ENCODE measurements around the gene GRM2.

The GRM2 gene

DNA sequence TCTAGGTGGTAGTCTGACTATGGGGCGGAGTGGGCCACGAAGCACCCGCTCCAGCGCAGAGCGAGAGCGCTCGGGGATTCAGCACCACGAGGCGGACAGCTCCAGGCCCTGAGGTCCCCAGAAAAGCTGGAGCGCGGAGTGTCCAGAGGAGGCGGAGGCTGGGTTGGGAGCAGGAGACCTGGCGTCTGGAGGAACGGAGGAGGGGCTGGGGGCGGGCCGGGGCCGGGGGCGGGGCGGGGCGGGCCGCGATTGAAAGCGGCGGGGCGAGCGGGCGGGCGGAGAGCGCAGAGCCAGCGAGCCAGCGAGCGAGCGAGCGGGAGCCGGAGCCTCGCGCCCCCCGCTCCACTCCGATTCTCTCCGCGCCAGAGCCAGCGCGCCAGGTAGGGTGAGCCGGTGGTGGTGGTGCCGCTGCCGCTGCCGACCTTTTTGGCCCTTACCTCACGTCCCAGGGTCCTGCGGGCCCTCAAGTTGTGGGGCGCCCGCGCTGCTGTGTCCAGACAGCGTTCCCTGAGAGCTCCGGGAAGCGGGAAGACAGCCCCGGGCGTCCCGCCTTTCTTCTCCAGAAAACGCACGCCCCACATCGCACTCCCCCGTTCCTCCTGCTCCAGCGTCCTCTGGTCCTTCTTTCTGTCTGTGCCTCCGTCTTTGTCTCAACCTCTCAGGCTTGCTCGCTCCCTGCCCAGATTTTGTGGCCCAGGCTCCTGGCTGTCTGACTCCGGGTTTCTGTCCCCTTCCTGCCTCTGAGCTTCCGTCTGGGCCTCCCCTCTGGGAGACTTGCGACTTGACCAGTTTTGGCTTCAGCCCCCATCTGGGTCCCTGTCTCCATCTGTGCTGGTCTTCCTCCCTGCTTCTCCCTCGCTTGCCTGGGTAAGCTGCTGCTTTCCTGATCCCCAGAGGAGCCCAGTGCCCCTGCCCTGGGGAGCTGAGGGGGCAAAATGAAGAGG, at the start of gene GRM2:
GRM2 (plus strand) TSS at position 281 of the 944 bp plus-strand sequence. CDS start 1,916 bp downstream, outside the sequence.
- peak; percentile 27 for DNase-seq (ENCODE audit: low read depth, low spot score)

DNA sequence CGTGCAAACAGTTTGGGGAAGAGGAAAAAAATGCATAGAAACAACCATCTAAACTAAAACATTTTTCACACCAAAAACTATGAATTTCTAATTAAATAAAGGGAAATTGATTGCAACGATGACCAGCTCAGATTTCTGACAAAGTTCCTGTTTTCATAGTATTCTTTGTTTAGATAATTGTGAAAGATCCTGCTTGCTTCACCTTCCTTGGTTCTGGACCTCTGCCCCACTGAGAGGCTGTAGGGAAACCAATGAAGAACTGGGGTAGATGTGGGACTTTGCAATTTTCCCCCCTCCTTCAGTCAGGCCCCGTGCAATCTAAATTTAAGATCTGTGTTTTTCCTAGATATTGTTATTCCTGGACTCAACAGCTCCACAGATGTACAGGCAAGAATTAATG, 49.6 kb upstream of the GRM2 start:
- no peak for DNase-seq (ENCODE audit: low read depth, low spot score)

DNA sequence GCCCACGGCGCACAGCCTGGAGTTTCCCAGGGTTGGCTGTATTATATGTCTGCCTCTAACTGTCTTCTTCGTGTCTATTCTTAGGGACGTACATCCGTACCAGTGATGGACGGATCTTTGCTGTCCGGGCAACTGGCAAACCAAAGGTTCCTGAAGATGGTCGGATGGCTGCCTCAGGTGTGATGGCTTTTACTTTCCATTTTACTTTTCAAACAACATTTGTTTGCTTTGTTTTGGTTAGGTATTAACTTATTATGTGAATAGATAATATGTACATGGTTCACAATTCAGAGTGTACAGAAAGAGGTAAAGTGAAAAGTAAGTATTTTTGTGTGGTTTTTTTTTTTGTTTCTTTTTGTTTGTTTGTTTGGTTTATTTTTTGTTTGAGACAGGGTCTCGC, 46.9 kb upstream of the GRM2 start:
- DNase-seq (ENCODE audit: low read depth, low spot score), result no peak

DNA sequence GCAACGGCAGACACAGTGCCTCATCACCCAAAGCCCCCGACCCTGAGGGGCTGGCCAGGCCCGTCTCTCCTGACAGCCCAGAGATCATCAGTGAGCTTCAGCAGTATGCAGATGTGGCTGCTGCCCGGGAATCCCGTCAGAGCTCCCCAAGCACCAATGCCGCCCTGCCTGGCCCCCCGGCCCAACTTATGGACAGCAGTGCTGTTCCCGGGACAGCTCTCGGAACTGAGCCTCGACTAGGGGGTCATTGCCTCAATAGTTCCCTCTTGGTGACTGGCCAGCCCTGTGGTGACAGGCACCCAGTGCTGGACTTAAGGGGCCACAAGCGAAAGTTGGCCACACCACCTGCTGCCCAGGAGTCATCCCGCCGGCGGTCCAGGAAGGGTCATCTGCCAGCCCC, 44.4 kb upstream of the GRM2 start:
- no peak for DNase-seq (ENCODE audit: low read depth, low spot score)

DNA sequence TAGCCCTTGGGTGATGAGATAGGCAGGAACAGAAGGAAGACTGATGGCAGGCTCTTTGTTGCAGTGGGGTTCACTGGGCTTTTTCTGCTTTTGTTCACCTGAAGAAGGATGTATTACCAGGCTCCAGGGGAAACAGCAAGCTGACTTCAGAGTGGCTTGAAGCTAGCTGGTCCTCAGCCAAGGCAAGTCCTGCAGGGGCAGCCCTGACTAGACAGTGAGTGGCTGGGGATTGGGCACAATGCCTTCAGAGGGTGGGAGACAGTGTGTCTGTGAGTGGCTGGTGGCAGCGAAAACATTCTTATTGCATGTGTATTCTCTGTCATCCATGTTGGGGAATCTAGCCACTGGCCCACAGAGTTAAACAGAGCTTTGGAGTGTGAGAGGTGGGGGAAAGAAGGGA, 38.1 kb upstream of the GRM2 start:
- DNase-seq (ENCODE audit: low read depth, low spot score), result no peak

DNA sequence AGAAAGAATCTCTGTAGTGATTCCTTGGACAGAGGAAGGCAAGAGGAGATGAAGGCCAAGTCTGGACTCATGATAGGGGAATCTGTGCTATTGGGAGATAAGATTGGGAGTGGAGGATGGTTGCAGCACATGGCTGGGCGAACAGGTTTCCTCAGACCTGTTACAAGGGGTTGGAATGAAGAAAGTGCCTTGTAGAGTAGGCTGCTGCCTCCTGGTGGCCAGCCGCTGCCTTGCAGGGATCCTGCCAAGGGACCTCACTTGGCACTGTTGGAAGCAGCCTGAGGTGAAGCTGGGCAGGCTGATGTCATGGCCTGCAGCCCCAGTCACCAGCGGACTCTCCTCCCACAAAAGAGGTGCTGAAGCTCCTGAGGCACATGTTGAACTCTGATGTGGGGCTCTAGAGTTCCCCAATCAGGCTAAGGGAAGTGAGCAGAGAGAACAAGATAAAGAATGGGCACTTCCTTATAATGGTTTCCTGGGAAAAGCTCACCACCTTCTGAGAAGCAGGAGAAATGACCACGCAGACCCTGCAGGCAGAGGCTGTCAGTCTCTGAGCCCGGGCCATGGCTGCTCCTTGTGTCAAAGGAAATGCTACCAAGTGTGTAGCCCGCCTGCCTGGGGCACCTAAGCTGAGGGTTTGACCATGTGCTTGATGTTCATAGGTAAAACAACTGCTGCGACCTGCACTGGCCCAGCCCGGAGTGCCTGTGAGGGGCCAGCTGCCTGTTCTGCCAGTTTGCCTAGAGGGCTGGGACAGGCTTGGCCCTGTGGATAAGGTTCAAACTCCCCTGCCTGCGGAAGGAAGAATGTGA, 37.4 kb upstream of the GRM2 start:
- no peak for DNase-seq (ENCODE audit: low read depth, low spot score)

DNA sequence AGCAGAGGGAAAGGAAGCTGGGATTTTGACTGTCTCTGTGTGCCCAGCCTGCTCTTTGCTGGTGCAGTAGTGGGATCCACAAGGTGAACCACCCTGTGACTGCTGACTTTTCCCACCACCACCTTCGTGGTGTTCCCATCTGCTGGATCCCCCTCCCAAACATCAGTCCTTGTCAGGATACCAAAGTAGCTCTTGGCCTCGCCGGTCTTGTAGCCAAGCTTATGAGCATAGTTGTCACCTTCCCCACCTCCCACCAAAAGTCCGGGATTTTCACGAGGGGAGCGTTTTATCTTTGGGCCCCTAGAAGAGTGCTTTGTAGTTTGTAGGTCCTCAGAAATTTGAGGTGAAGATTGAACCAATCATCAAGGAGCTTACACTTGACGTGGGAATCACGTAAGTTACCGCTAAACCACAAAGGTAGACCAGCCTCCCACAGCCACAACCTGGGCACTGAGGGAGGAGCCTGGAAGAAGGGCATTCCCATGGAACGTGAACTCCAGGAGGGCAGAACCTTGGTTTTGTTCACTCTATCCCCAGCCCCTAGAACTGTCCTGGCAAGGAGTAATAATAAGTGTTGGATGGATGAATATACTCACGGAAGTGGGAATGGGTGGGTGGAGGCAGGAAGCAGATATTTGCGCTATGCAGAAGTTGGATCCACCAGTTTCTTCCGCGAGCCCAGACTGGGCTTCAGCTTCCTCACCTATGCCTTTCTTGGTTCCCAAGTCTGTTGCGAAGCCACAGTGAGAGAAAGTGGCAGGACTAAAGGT, 36.6 kb upstream of the GRM2 start:
- DNase-seq (ENCODE audit: low read depth, low spot score), result no peak

DNA sequence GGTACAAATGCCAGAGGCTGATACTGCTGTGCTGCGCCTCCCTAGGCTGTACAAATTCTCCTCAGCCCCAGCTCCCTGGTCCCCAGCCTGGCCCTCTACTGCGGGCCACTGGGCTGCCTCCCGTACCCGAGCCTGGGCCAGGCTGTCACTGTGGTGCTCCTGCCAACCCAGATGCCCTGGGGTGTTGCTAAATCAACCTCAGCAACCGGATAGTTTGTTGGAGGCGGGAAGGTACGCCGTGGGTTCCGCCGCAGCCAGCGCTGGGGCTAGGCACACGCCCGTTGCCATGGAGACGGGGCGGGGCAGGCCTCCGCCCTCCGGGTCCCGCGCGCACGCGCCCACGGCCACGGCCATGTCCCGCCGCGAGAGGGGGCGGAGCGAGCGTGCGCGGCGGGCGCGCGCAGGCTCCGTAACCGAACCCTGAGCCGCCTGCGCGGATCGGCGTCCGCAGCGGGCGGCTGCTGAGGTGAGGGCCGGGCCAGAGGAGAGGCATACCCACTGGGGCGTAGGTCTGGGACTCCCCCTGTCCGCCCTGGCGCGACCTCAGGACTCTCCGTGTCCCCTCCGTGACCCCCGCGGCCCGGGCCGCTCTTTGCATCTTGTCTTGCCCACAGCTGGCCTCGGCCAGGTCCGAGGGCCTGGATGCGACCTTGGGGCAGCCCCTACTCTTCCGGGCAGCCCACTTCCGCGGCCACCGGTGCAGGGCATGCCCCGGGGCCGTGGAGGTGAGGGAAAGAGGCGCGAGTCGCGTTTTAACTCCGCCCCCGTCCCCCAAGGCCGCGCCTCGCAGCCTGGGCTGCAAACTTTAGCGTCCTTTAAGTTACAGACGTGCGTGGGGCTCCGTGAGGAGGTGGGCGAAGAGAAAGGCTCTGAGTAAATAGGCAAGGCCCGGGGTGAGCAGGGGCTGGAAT, 35.8 kb upstream of the GRM2 start, which contains the start of gene TEX264:
TEX264 (plus strand) TSS at position 430 of the 911 bp plus-strand sequence. CDS start 3,053 bp downstream, outside the sequence.
- DNase-seq (ENCODE audit: low read depth, low spot score), result no peak

DNA sequence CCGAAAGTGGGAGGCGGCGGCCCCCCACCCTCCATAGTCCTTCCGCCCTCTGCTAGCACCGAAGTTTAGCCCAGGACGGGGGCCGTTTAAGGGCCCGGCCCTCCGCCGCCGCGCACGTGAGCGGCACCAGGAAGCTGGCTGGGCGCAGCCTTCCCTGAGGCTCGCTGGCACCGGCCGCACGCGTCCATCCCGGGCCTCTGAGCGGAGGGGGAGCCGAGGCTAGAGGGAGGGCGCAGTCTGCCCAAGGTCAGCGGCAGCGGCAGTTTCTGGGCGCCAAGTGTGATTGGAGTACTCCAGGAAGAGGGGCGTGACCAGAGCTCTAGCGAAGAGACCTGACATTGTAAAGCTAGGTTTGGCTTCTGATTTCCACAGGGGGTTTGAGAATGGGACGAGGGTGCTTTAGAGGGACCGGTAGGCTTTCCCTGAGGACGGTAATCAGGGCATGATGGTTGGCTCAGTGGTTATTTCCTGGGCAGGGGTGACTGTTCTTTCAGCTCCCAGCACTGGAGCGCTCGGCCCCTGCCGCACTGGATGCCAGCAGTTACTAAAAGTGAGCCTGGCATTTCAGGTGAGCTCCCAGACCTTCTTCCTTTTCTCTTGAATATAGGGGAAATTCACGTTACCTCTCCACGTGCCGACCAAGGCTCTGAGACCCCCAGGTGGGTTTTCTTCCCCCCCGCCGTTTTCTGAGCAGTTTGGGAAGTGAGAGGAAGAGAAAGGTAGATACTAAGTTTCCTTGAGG, 35.0 kb upstream of the GRM2 start:
- no peak for DNase-seq (ENCODE audit: low read depth, low spot score)

DNA sequence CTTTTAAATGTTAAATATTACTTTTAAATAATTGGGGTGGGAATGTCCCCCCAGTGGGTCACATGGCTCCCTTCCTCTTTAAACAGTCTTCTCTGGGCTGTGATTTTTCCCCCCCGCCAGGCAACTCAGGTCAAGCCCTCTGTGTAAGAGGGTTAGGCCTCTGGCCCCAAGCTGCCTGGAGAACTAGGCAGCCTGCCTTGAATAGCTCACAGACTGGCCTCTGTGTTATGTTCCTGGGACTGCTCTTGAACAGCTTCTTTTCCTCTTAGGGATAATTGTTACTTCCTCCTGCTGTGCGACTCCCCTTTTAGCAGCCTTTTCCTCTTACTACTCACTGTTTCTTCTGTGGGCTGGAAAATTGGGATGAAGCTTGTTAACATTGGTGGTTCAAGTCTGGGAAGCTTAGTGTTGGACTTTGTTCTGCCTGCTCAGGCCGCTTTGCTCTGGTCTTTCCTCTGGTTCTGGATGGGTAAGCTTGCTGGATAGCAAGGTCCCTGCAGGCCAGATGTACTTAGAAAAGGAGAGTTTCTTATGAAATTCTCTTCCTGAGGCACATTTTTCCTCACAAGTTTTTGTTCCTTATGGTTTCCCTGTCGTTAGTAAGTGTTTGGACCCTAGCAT, 33.6 kb upstream of the GRM2 start:
- DNase-seq (ENCODE audit: low read depth, low spot score), result no peak

DNA sequence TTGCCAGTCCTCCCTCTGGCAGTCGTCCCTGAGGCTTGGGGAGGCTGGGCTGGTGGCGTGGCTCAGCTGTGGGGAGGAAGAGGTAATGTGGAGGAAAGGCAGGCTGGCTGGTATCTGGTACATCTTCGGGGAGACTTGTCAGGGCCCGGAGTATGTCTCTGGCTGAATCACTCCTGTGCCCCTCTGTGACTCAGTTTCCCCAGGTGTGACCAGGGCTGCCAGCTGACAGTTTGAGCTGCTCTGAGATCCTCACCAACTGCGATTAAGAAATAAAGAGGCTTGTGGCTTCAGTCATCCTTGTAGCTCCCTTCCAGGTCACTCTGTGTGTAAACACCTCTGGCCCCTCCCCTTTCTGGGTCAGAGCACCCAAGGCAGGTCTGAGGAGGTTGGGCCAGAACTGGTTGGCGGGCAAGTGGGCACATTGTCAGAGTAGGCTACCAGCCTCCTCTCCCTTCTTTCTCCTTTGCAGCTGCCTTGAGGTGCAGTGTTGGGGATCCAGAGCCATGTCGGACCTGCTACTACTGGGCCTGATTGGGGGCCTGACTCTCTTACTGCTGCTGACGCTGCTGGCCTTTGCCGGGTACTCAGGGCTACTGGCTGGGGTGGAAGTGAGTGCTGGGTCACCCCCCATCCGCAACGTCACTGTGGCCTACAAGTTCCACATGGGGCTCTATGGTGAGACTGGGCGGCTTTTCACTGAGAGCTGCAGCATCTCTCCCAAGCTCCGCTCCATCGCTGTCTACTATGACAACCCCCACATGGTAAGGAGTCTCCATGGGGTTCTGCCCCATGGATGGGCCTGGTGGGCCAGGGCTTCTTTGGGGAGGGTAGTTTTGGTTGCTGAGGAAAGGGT, 32.8 kb upstream of the GRM2 start:
- no peak for DNase-seq (ENCODE audit: low read depth, low spot score)

DNA sequence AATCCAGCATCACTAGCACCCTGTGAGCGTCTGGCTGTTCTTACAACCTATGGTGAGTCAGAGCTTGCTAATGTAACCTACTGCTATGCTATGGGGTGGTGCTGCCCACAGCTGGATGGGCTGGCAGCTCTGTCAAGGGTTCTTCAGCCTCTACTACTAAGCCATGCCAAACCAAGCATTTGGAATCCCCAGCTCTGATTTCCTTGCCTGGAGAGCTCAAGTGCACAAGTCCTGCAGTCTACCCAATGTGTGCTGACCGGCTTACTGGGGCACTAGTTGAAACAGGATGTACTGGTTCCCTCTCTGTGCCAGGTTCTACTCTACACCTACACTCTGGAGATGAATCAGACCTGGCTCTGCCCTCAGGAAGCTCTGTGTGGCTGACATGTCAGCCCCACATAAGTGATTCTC, 31.7 kb upstream of the GRM2 start:
- no peak for DNase-seq (ENCODE audit: low read depth, low spot score)

DNA sequence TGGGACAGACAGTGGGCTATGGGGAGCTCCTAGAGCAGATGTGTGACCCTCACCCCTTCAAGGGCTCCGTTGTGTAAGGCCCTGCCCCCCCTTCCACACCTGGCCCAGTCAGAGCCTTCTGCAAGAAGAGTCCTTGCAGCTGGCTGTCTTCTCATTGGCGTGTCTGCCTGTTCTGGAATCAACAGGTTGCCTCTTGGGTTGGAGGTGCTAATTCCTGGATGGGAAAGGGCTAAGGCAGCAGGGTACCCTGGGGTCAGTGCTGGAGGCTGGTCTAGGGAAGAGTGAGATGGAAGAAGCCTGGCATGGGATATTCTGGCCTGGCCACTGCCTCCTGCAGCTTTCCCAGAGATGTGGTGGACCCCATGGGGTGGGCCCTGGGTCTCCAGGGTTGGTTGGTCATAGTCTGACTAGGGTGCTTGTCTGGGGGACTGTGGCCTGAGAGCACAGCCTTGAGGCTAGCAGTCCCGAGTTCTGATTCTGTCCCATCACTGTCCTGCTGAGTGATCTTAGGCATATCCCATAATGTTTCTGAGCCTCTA, 30.7 kb upstream of the GRM2 start:
- DNase-seq (ENCODE audit: low read depth, low spot score), result no peak

DNA sequence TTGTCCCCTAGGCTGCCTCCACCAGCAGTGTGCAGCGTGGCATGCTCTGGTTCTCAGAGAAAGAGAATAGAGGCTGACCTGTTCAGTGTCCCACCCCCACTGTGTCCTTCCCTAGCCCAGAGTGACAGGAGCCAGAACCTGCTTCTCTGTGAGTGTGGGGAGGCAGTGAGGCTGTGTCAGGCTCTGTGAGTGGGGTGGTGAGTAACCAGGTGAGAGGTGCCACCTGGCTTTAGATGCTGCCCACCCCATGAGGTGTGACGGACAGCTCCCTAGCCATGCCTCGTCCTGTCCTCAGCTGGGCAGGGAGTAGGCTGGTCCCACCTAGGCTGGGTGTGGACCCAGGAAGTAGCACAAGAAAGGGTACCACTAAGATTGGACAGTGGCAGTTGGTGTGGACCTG, 29.5 kb upstream of the GRM2 start:
- no peak for DNase-seq (ENCODE audit: low read depth, low spot score)

DNA sequence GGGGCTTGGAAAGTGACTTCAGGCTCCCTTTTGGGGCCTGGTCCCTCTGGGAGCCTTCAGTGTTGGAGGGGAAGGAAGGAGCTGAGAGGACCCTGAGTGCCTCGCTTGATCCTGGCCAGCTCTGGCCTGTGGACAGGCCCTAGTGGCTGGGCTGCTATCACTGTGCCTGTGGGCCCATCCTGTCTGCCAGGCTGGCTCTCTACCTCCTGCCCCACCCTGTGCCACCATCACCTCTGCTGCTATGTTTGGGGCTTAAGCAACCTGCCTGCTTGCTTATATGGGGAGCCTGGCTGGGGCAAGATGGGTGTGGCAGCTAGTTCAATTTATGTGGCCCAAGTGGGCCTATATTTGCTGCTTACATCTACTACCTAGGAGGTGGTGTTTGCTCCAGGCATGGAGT, 28.7 kb upstream of the GRM2 start:
- no peak for DNase-seq (ENCODE audit: low read depth, low spot score)

DNA sequence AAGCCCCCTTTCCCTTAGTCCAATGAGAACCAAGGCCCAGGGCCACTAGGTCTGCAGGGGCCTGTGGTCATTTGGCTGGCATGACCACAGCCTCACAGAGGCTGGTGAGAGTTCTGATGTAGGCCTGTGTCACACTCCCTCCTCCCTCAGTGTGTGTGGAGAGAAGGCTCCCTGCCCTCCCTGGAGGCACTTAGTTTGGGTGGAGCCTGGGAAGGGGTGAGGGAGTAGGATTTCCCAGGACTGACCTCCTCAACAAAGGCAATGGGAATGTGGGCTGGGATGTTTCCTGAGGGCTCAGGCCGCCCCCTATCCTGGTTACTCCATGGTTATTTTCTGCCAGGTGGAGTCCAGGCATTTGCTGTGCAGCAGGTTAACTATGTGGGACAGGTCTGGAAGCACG, 28.2 kb upstream of the GRM2 start:
- DNase-seq (ENCODE audit: low read depth, low spot score), result no peak

DNA sequence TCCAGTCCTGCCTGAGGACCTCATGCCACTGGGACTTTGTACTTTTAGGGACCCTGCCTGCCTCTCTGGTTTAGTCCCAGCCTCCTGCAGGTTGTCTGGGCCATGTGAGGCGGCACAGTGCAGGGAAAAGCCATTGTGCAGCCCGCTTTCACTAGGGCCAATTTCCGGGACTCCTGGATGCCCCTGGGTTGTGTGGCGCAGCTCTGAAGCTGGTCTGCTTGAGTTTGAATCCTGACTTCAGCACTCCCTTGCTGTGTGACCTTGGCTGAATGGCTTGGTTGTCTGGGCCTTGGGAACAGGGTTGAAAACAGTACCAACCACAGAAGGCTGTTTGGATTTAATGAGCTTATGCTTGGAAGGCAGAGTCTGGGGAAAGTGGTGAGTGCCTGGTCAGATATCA, 27.6 kb upstream of the GRM2 start:
- DNase-seq (ENCODE audit: low read depth, low spot score), result no peak

DNA sequence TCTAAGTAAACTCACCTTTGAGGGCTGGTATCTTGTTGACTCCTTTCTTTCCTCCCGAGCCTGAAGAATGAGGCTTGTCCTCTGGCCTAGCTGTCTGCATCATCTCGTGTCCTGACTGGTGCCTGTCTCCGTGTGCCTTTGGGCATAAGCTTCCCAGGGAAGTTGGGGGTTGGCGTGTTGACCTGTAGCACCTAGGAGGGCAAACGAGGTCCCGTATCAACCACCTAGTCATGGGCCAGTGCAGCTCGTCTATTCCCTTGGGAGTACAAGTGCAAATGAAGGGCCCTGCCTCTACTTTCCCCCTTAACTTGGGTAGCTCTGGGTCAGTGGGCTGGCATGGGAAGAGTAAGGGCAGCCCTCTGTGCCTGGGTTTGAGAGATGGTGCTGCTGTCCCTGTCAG, 27.1 kb upstream of the GRM2 start:
- no peak for DNase-seq (ENCODE audit: low read depth, low spot score)
